ENCODE data around the gene ZNF74. TPM values are rescaled to one million over a fixed set of nuclear protein-coding genes. Genes with fewer than 3 reads are reported as not detected.
"Not testable (repeated sequence)": the region's sequence is repeated elsewhere in the genome, so short reads cannot be mapped to it uniquely, and the experiment has no call there.

Gene ZNF74
- total RNA-seq, 1 donor from 2014 or later, result 26.4 TPM

GRCh38 chr22:20405291-20405930, 11.5 kb downstream of the ZNF74 start:
- DNase-seq (ENCODE audit: low read depth), result no peak
- no peak for TF ChIP-seq CTCF (conservative IDR thresholded peaks at IDR 0.05; ENCODE audit: low read depth, low read length)
- no peak overlapping the region for H3K4me3 ChIP-seq (ENCODE audit: low read depth, low read length)

- DNase-seq (ENCODE audit: low read depth), result no peak
- no peak for TF ChIP-seq CTCF (conservative IDR thresholded peaks at IDR 0.05; ENCODE audit: low read depth, low read length)
- H3K4me3 ChIP-seq (ENCODE audit: low read depth, low read length), result no peak overlapping the region
These were observed 12.2 kb downstream of the ZNF74 start for GRCh38 chr22:20405931-20406685.

GRCh38 chr22:20406686-20407408, 12.9 kb downstream of the ZNF74 start:
- no peak overlapping the region for H3K4me3 ChIP-seq (ENCODE audit: low read depth, low read length)
- DNase-seq (ENCODE audit: low read depth), result no peak
- TF ChIP-seq CTCF (conservative IDR thresholded peaks at IDR 0.05; ENCODE audit: low read depth, low read length), result no peak

GRCh38 chr22:20407829-20408228, 13.9 kb downstream of the ZNF74 start:
- TF ChIP-seq CTCF (conservative IDR thresholded peaks at IDR 0.05; ENCODE audit: low read depth, low read length), result no peak
- H3K4me3 ChIP-seq (ENCODE audit: low read depth, low read length), result no peak overlapping the region
- DNase-seq (ENCODE audit: low read depth), result no peak

GRCh38 chr22:20408891-20409290, 14.9 kb downstream of the ZNF74 start:
- TF ChIP-seq CTCF (conservative IDR thresholded peaks at IDR 0.05; ENCODE audit: low read depth, low read length), result no peak
- no peak overlapping the region for H3K4me3 ChIP-seq (ENCODE audit: low read depth, low read length)
- DNase-seq (ENCODE audit: low read depth), result no peak

GRCh38 chr22:20409385-20409784, 15.4 kb downstream of the ZNF74 start:
- DNase-seq (ENCODE audit: low read depth); H3K4me3 ChIP-seq (ENCODE audit: low read depth, low read length): not testable (repeated sequence)

GRCh38 chr22:20412474-20413216, 18.7 kb downstream of the ZNF74 start:
- H3K4me3 ChIP-seq (ENCODE audit: low read depth, low read length), result no peak overlapping the region
- no peak for TF ChIP-seq CTCF (conservative IDR thresholded peaks at IDR 0.05; ENCODE audit: low read depth, low read length)
- no peak for DNase-seq (ENCODE audit: low read depth)

Data from epithelial cell of proximal tubule (primary cell).